Esophagus squamous epithelium (tissue), 5 donors: ENCODE results near the gene NCKIPSD. TPM values are rescaled to one million over a fixed set of nuclear protein-coding genes. Genes with fewer than 3 reads are reported as not detected.

Experiments
- DNase-seq: peaks from one replicate; lab custom pipeline; 2025; lab: John Stamatoyannopoulos, UW
- H3K27ac ChIP-seq, 4 donors: fragments of 200-600 bp; sonication (generic); one replicate each; pipeline ENCODE4 v1.5.1; 2016 to 2019; ENCODE audit warnings: mild to moderate bottlenecking in 1 of 4
- H3K27me3 ChIP-seq, 4 donors: fragments of 200-600 bp; sonication (generic); 1 replicate in 3 of 4; 2 replicates in 1 of 4; pipeline versions ENCODE4 v1.5.1 to v1.6.0; 2017 to 2021; ENCODE audit warnings: antibody characterized with exemption in 1 of 4
- H3K36me3 ChIP-seq, 3 donors: fragments of 200-600 bp; sonication (generic); one replicate each; pipeline ENCODE4 v1.5.1; 2016 to 2019
- H3K4me1 ChIP-seq, 3 donors: fragments of 200-600 bp; sonication (generic); one replicate each; pipeline ENCODE4 v1.5.1; 2017 to 2019
- H3K4me3 ChIP-seq, 4 donors: fragments of 200-600 bp; sonication (generic); 1 replicate in 3 of 4; 2 replicates in 1 of 4; pipeline ENCODE4 v1.5.1; 2016 to 2019; ENCODE audit warnings: mild to moderate bottlenecking in 2 of 4, moderate library complexity in 1 of 4
- H3K9me3 ChIP-seq, 3 donors: fragments of 200-600 bp; sonication (generic); one replicate each; pipeline ENCODE4 v1.5.1; 2016 to 2019
- POLR2A ChIP-seq, 4 donors: fragments of 450-650 bp; IDR thresholded peaks; one replicate each; pipeline ENCODE4 v1.6.1; 2017; ENCODE audit warnings: antibody characterized with exemption in 4 of 4, mild to moderate bottlenecking in 4 of 4, moderate library complexity in 3 of 4
- WGBS, 2 donors: methylation state at CpG; one replicate each; pipeline ENCODE4 v1.1.5; 2018; 5-methylcytosine and 5-hydroxymethylcytosine counted together
- intact Hi-C: fragments of 100-400 bp; cut with DNase I; formaldehyde crosslinking; loops from one replicate; pipeline ENCODE4 v1.15.0; 2022
- total RNA-seq, 4 donors: library from RNA; depleted of rRNA; stranded (reverse); fragments of >200 nt; gene quantifications; one replicate each; pipeline ENCODE4 v1.1.0, GENCODE V29; 2016
- TF ChIP-seq, protein P1 (sequence below), 6 experiments: fragments of 450-650 bp in 4 of 6; fragments of 200-600 bp in 2 of 6; sonication (generic) in 2 of 6; IDR thresholded peaks; one replicate each; pipeline ENCODE4 v1.5.1; 2016 to 2019; ENCODE audit warnings: antibody characterized with exemption in 6 of 6, mild to moderate bottlenecking in 4 of 6, moderate library complexity in 4 of 6
- donor health status: DM: yes; HTN: yes; CAD: no.

NCKIPSD gene
- total RNA-seq, 4 donors from 2014 or later = 12.4 to 16.8 (median 15.0) TPM

GRCh38 chr3:48663489-48664312 lies 22.0 kb downstream of the NCKIPSD start:
- Histone ChIP-seq H3K36me3 (no peaks in the 10 kb centered on the region), H3K27me3 (peaks cover 0 to 56% (median 2%) of the 10 kb centered on the region in 4 donors), H3K4me1 (peaks cover 22 to 34% (median 26%) of the 10 kb centered on the region in 3 donors), H3K27ac (peak overlapping the region; percentile 56 to 87 (median 72)), H3K9me3 (no peaks in the 10 kb centered on the region), H3K4me3 (peak overlapping the region; percentile 34 to 73 (median 54))
- DNase-seq = peak; percentile 63
- intact Hi-C loops = no loop called here
- 0% methylated on average over 2 to 17 of the region's 66 CpGs for whole genome bisulfite sequencing, 2 donors
- TF ChIP-seq, protein P1, sequence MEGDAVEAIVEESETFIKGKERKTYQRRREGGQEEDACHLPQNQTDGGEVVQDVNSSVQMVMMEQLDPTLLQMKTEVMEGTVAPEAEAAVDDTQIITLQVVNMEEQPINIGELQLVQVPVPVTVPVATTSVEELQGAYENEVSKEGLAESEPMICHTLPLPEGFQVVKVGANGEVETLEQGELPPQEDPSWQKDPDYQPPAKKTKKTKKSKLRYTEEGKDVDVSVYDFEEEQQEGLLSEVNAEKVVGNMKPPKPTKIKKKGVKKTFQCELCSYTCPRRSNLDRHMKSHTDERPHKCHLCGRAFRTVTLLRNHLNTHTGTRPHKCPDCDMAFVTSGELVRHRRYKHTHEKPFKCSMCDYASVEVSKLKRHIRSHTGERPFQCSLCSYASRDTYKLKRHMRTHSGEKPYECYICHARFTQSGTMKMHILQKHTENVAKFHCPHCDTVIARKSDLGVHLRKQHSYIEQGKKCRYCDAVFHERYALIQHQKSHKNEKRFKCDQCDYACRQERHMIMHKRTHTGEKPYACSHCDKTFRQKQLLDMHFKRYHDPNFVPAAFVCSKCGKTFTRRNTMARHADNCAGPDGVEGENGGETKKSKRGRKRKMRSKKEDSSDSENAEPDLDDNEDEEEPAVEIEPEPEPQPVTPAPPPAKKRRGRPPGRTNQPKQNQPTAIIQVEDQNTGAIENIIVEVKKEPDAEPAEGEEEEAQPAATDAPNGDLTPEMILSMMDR (IDR thresholded peaks at IDR 0.05) = peak; percentile 55 to 81 (median 59)
- TF ChIP-seq POLR2A (IDR thresholded peaks at IDR 0.05) = peak in 1 of 4 donors; percentile 50

DNA sequence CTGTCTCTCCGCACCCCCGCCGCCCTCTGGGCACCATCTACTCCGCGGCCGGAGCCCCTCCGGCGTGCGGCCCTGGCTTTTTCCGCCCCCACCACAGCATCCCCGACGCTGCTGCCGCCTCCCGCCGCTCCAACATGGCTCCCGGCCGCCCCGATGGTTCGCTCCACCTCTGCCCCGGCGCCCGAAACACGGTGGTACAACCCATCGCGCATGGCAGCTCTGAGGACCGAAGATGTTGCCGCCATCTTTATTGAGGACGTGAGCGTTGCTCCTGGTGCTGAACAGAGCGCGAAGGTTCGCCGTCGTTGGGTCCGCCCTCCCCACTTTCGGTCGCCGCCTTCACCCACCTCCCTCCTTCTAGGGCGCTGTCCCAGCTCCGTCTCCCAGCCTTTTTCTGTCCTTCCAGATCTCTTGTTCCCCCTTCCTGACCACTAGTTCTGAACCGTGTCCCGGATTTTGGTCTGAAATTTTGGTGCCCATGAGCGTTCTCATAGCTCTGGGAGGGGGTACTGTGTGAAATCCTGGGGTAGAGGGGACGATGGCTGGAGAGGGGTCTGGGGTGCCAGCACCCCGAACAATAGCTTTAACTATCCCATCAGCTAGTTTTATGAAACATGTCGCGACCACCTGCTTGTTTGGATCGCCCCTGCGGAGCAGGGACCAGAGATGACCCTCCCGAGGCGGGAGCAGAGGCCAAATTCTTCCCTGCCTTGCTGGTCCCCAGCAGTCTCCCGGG lies 22.8 kb downstream of the NCKIPSD start, which contains the start of gene CELSR3:
Gene CELSR3 (minus strand): TSS at position 134 of the 736 bp plus-strand sequence. CDS start 252 bp downstream, outside the sequence.
- intact Hi-C loops = no loop called here
- 1 to 8% methylated on average over 13 to 29 of the region's 52 CpGs for WGBS, 2 donors
- Histone ChIP-seq H3K4me3 (peak within 1 kb of the TSS; percentile 34 to 73 (median 54)), H3K27me3 (peaks cover 0 to 64% (median 2%) of the 10 kb centered on the region in 4 donors), H3K27ac (peak within 1 kb of the TSS; percentile 56 to 87 (median 72)), H3K9me3 (no peaks in the 10 kb centered on the region), H3K4me1 (peaks cover 22 to 34% (median 26%) of the 10 kb centered on the region in 3 donors), H3K36me3 (no peaks in the 10 kb centered on the region)
- TF ChIP-seq, protein P1 (IDR thresholded peaks at IDR 0.05) = no peak
- peak in 1 of 4 donors; percentile 4 for TF ChIP-seq POLR2A (IDR thresholded peaks at IDR 0.05)
- no peak for DNase-seq

GRCh38 chr3:48662145-48662752 lies 23.5 kb downstream of the NCKIPSD start:
- Histone ChIP-seq H3K4me3 (peak overlapping the region; percentile 34 to 73 (median 54)), H3K27me3 (peaks cover 0 to 70% (median 2%) of the 10 kb centered on the region in 4 donors), H3K27ac (peak overlapping the region in 1 of 4 donors; percentile 87), H3K36me3 (no peaks in the 10 kb centered on the region), H3K4me1 (peaks cover 22 to 34% (median 26%) of the 10 kb centered on the region in 3 donors), H3K9me3 (no peaks in the 10 kb centered on the region)
- no CpG with 5 or more reads among the region's 46 CpGs for WGBS, 2 donors
- TF ChIP-seq POLR2A (IDR thresholded peaks at IDR 0.05) = no peak
- TF ChIP-seq, protein P1 (IDR thresholded peaks at IDR 0.05) = no peak
- DNase-seq = no peak
- intact Hi-C loops = no loop called here

DNA sequence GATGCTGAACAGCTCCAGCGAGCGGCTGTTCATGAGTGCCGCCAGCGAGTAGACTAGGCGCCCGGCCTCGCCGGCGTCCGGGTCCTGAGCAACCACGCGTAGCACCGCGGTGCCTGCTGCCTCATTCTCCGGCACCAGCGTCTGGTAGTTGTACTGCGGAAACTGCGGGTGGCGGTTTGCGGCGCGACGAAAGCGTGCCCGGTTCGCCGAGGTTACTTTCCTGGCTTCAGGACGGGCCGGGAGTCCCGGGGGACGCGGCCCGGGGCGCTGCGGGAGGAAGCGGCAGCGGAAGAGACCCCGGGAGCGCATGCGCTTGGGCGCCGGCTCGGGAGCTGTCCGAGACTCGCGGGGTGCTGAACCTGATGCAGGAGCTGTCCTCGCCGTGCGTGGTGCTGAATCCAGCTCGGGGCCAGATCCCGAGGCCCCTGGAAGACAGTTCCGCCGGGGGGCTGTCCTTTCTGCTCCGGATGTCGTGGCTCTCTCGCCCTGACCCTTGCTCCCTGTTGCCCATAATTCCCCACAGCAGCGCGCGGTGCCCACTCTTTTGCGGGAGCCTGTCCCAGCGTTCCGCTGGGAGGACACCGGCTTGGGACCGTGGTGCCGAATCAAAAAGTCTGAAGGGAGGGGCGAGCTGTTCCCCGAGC lies 24.1 kb downstream of the NCKIPSD start:
- TF ChIP-seq POLR2A (IDR thresholded peaks at IDR 0.05) = no peak
- TF ChIP-seq, protein P1 (IDR thresholded peaks at IDR 0.05) = peak in 1 of 6 experiments; percentile 5
- DNase-seq = no peak
- H3K4me1 ChIP-seq = peaks cover 25 to 39% (median 27%) of the 10 kb centered on the region in 3 donors
- peaks cover 0 to 77% (median 2%) of the 10 kb centered on the region in 4 donors for H3K27me3 ChIP-seq
- no peaks in the 10 kb centered on the region for H3K9me3 ChIP-seq
- no peak overlapping the region for H3K27ac ChIP-seq
- 3% methylated on average over 19 of the region's 67 CpGs; no CpG with 5 or more reads in 1 of the 2 donors for WGBS, 2 donors
- H3K4me3 ChIP-seq = peak overlapping the region in 3 of 4 donors; percentile 32 to 73 (median 40)
- intact Hi-C loops = no loop called here
- no peaks in the 10 kb centered on the region for H3K36me3 ChIP-seq
